Activated T-cell treated with anti-CD3 and anti-CD28 coated beads, Interleukin-2, amount 50 U/mL, for 24 hours (primary cell): ENCODE measurements around the gene STAT4.

Experiments used
- DNase-seq: peaks from one replicate; pipeline ENCODE4 v3.0.0-alpha.2; 2020
- H3K27ac Mint-ChIP-seq: 2 replicates; pipeline ENCODE4 v1.8.0; 2020; ENCODE audit warnings: mild to moderate bottlenecking, mixed read lengths
- H3K27me3 Mint-ChIP-seq: 2 replicates; pipeline ENCODE4 v1.8.0; 2020; ENCODE audit warnings: mixed read lengths
- H3K36me3 Mint-ChIP-seq: 2 replicates; pipeline ENCODE4 v1.8.0; 2020; ENCODE audit warnings: low read depth, mixed read lengths
- H3K4me1 Mint-ChIP-seq: 2 replicates; pipeline ENCODE4 v1.8.0; 2020; ENCODE audit warnings: low read depth, mixed read lengths
- H3K4me3 Mint-ChIP-seq: 2 replicates; pipeline ENCODE4 v1.8.0; 2020; ENCODE audit warnings: mild to moderate bottlenecking, moderate library complexity, mixed read lengths
- H3K9me3 Mint-ChIP-seq: 2 replicates; pipeline ENCODE4 v1.8.0; 2020; ENCODE audit warnings: mixed read lengths

The STAT4 gene

DNA sequence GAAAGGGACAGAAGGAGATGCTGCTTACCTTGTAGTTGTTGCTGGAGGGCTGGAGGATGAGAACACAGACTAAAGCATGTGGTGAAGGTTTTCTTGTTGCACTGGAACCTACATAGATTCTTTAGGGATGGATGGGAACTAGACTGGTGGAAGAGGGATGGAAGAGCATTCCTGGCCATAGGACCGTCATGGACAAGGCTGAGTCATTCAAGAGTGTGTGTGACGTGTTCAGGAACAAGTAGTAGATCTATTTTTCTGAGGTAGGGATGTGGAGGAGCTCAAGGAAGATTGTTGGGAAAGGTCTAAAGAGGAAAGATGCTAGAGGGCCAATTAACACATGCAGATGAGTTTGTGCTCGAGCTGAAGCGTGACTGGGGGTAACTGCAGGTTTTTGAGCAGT, 6.6 kb downstream of the STAT4 start:
- H3K9me3 Mint-ChIP-seq = no peaks in the 10 kb centered on the region
- DNase-seq = no peak
- no peaks in the 10 kb centered on the region for H3K27me3 Mint-ChIP-seq
- peaks cover 83% of the 10 kb centered on the region for H3K36me3 Mint-ChIP-seq
- H3K27ac Mint-ChIP-seq = peak overlapping the region; percentile 34
- H3K4me1 Mint-ChIP-seq = peaks cover 75% of the 10 kb centered on the region
- H3K4me3 Mint-ChIP-seq = no peak overlapping the region

DNA sequence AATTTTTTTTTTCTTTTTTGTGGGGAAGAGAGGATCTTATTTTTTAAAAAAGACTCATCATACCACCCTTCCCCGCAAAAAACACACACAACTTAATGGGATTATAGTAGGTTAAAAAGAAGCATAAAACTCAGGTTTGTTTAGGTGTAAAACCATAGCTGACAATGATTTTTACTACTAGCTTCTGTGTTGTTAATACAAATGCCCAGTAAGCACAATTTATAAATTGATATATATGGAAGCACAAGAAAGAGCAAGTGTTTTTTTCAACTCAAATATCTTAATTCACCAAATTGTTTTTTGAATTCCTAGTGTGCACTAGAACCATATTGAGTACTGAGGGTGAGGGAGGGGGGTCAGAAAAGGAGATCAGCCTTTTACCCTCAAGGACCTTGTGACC, 7.0 kb downstream of the STAT4 start:
- Mint-ChIP-seq H3K4me1 (peaks cover 75% of the 10 kb centered on the region), H3K27me3 (no peaks in the 10 kb centered on the region), H3K9me3 (no peaks in the 10 kb centered on the region), H3K4me3 (no peak overlapping the region), H3K27ac (peak overlapping the region; percentile 34), H3K36me3 (peaks cover 85% of the 10 kb centered on the region)
- DNase-seq = no peak

DNA sequence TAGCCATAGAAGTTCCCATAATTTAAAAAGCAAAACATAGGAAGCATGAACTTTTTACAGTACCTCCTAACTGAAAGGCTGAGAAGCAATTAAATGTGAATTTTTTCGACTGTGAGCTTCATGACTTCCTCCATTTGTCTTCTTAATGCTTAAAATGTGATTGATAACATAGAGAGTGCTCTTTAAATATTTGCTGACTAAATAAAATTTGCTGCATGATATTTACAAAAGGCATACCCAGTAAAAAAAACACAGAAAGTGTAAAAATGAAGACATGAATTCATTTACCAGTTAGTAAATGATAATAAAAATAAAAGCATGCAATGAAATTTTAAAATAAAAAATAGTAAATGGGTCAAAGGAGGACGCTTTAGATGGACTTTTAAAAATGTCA, 21.9 kb downstream of the STAT4 start:
- no peaks in the 10 kb centered on the region for H3K27me3 Mint-ChIP-seq
- DNase-seq = no peak
- H3K4me1 Mint-ChIP-seq = peaks cover 74% of the 10 kb centered on the region
- H3K9me3 Mint-ChIP-seq = peaks cover 2% of the 10 kb centered on the region
- peaks cover 77% of the 10 kb centered on the region for H3K36me3 Mint-ChIP-seq
- H3K27ac Mint-ChIP-seq = peak overlapping the region; percentile 81
- H3K4me3 Mint-ChIP-seq = peak overlapping the region; percentile 67

DNA sequence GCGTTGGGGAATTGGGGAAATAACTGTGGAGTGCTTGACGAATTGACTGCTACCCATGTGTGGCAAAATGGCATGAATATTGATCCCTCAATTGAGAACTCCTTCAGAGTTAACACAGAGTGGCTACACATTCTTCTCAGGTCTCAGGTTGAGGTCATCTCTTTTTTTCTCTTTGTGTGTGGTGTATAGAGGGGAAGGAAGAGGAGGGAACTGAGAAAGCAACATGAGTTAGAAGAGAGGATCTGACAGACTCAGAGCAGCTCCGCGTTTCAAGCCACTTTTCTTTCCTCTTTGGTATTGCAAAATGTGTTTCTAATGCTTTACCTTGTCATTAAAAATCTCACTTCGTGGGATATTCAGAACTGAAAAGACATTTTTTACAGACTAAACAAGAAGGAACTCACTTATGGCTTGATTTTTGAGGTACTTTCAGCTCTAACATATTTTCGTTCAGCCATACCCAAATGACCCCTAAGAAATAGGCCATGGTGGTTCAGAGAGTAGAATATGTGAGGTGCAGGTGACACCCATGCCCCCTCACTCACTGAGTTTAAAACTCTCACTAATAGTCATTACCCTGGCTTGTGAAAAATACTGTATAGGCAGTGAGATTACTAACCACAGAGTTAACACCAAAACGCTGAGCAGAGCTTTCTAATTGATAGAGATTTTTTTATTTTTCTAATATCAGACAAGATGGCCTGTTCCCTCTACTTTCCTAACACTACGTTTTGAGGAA, 22.5 kb downstream of the STAT4 start:
- Mint-ChIP-seq H3K27ac (peak overlapping the region; percentile 81), H3K36me3 (peaks cover 77% of the 10 kb centered on the region), H3K4me1 (peaks cover 74% of the 10 kb centered on the region), H3K27me3 (no peaks in the 10 kb centered on the region), H3K4me3 (peak overlapping the region; percentile 67), H3K9me3 (peaks cover 2% of the 10 kb centered on the region)
- no peak for DNase-seq

DNA sequence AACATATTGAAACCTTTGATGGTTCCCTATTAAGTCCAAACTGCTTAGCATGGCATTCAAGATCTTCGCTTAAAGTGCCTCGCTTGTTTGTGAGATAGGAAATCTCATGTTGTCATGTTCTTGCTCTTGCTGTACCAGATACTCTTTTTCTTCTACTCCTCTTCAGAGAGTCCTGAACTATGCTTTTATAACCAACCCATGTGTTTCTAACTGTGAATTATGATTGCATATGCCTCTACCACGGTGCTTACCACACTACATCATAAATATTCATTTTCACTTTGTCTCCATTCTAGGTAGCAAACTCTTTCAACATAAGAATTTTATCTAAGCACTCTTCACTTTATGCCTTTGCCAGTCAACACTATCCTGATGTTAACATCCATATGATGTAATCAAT, 23.6 kb downstream of the STAT4 start:
- Mint-ChIP-seq H3K36me3 (peaks cover 76% of the 10 kb centered on the region), H3K4me3 (peak overlapping the region; percentile 67), H3K4me1 (peaks cover 80% of the 10 kb centered on the region), H3K9me3 (no peaks in the 10 kb centered on the region), H3K27ac (peak overlapping the region; percentile 81), H3K27me3 (no peaks in the 10 kb centered on the region)
- no peak for DNase-seq

GRCh38 chr2:191126386-191127085, 24.3 kb downstream of the STAT4 start:
- no peak for DNase-seq
- Mint-ChIP-seq H3K27me3 (no peaks in the 10 kb centered on the region), H3K4me3 (peak overlapping the region; percentile 67), H3K4me1 (peaks cover 78% of the 10 kb centered on the region), H3K27ac (peak overlapping the region; percentile 81), H3K36me3 (peaks cover 75% of the 10 kb centered on the region), H3K9me3 (no peaks in the 10 kb centered on the region)

DNA sequence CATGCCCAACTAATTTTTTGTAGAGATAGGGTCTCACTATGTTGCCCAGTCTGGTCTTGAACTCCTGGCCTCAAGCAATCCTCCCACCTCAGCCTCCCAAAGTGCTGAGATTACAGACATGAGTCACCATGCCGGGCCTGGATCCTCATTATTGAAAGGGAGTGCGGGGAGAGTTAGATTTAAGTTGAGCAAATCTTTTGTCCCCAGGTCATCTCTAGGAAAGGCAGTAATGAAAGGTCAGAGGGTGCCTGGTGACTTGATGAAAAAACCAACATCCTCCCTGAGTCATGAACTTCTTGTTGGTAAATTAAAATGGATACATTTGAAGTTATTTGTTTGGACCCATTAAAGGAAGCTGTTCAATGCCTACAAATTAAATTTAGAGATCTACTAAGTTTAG, 25.1 kb downstream of the STAT4 start:
- Mint-ChIP-seq H3K4me1 (peaks cover 73% of the 10 kb centered on the region), H3K36me3 (peaks cover 77% of the 10 kb centered on the region), H3K27ac (peak overlapping the region; percentile 47), H3K9me3 (no peaks in the 10 kb centered on the region), H3K4me3 (no peak overlapping the region), H3K27me3 (no peaks in the 10 kb centered on the region)
- DNase-seq = no peak

- Mint-ChIP-seq H3K9me3 (peaks cover 2% of the 10 kb centered on the region), H3K4me3 (no peak overlapping the region), H3K27ac (peak overlapping the region; percentile 64), H3K27me3 (no peaks in the 10 kb centered on the region), H3K36me3 (peaks cover 83% of the 10 kb centered on the region), H3K4me1 (peaks cover 72% of the 10 kb centered on the region)
- no peak for DNase-seq
Observed at GRCh38 chr2:191122638-191123294, 28.0 kb downstream of the STAT4 start.

GRCh38 chr2:191117341-191117740, 33.5 kb downstream of the STAT4 start:
- Mint-ChIP-seq H3K27me3 (no peaks in the 10 kb centered on the region), H3K27ac (no peak overlapping the region), H3K36me3 (peaks cover 72% of the 10 kb centered on the region), H3K4me3 (no peak overlapping the region), H3K4me1 (peaks cover 78% of the 10 kb centered on the region), H3K9me3 (peaks cover 2% of the 10 kb centered on the region)
- DNase-seq = no peak

DNA sequence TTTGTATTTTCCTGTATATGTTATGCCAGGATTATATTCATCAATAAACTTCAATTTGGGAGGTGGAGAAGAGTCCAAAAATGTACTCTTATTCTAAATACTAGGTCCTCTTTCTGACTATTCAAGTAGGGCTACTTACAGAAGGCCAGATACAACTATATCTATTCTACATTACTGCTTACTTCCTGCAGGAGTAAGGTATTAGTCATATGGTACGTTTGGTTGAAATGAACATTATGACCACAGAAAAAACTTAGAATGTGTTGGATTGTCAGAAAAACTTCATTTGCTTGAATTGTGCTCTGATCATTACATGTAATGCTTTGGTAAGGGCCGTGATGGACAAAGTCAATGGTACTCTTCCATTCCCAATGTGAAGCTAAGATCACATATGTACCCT, 35.0 kb downstream of the STAT4 start:
- Mint-ChIP-seq H3K27me3 (no peaks in the 10 kb centered on the region), H3K4me3 (peak overlapping the region; percentile 47), H3K27ac (peak overlapping the region; percentile 98), H3K9me3 (peaks cover 2% of the 10 kb centered on the region), H3K36me3 (peaks cover 64% of the 10 kb centered on the region), H3K4me1 (peaks cover 83% of the 10 kb centered on the region)
- DNase-seq = no peak

GRCh38 chr2:191115391-191115790, 35.4 kb downstream of the STAT4 start:
- DNase-seq = no peak
- Mint-ChIP-seq H3K9me3 (peaks cover 2% of the 10 kb centered on the region), H3K36me3 (peaks cover 61% of the 10 kb centered on the region), H3K4me1 (peaks cover 85% of the 10 kb centered on the region), H3K4me3 (peak overlapping the region; percentile 47), H3K27me3 (no peaks in the 10 kb centered on the region), H3K27ac (peak overlapping the region; percentile 98)

- peak; percentile 66 for DNase-seq
- Mint-ChIP-seq H3K9me3 (no peaks in the 10 kb centered on the region), H3K27ac (peak overlapping the region; percentile 98), H3K27me3 (no peaks in the 10 kb centered on the region), H3K4me1 (peaks cover 87% of the 10 kb centered on the region), H3K4me3 (peak overlapping the region; percentile 47), H3K36me3 (peaks cover 58% of the 10 kb centered on the region)
Observed at GRCh38 chr2:191114403-191114886, 36.3 kb downstream of the STAT4 start.

- H3K27ac Mint-ChIP-seq = peak overlapping the region; percentile 98
- no peaks in the 10 kb centered on the region for H3K9me3 Mint-ChIP-seq
- H3K27me3 Mint-ChIP-seq = no peaks in the 10 kb centered on the region
- peaks cover 88% of the 10 kb centered on the region for H3K4me1 Mint-ChIP-seq
- no peak for DNase-seq
- peak overlapping the region; percentile 38 for H3K4me3 Mint-ChIP-seq
- peaks cover 53% of the 10 kb centered on the region for H3K36me3 Mint-ChIP-seq
Observed at GRCh38 chr2:191113761-191114160, 37.0 kb downstream of the STAT4 start.

DNA sequence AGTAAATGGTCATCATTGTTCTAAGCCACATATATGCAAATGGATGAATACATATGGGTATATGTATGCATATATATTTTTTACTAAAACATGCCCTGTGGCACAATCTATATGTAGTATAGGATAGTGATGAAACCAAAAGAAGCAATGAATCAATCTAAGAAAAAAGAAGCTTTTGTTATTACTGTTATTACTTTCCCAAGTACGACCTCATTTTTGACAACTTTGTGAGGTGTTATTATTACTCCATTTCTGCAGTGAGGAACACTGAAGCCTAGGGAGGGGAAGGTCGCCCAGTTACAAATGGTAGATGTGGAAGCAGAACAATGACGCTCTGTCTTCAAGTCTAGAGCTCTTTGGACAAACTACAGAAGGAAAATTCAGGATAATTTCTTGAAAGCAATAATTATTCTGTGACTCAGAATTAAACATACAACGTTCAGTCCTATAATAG, 38.3 kb downstream of the STAT4 start:
- Mint-ChIP-seq H3K4me3 (no peak overlapping the region), H3K27me3 (no peaks in the 10 kb centered on the region), H3K36me3 (peaks cover 50% of the 10 kb centered on the region), H3K4me1 (peaks cover 93% of the 10 kb centered on the region), H3K9me3 (no peaks in the 10 kb centered on the region), H3K27ac (peak overlapping the region; percentile 98)
- no peak for DNase-seq
